GM18861 (cell line): ENCODE results near the gene EPHA10.

Source experiments
- ATAC-seq: cut with Tn5 transposase; IDR thresholded peaks from one replicate; pipeline ENCODE4 v1.9.1; 2021; ENCODE audit not compliant: unreplicated experiment

EPHA10 gene

DNA sequence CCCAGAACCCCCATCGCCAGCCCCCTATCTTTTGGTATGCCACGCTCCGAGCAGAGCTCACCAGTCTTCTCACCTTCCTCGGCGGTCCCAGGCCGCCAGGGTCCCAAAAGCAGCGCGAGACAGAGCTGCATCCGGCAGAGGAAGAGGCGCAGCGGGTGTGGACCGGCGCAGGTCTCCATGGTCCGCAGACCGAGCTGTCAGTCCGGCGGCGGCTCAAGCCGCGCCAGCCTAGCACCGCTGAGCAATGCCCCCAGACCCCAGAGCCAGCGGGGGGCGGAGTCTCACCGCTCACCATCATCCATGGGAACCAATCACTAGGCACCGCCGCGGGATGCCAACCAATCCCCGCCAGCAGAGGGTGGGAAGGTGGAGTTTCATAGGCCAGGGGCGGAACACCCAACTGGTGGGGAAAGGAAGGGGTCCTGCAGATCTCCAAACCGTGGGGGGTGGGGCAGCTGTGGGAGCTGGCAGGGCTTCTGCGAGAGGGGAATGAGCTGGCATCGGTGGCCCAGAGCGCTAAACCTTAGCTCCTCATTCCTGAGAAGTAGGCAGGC, at the start of gene EPHA10:
Gene EPHA10 (minus strand): TSS at position 233 of the 554 bp plus-strand sequence. CDS start 54 bp downstream, at position 179.
- ATAC-seq, result no peak

DNA sequence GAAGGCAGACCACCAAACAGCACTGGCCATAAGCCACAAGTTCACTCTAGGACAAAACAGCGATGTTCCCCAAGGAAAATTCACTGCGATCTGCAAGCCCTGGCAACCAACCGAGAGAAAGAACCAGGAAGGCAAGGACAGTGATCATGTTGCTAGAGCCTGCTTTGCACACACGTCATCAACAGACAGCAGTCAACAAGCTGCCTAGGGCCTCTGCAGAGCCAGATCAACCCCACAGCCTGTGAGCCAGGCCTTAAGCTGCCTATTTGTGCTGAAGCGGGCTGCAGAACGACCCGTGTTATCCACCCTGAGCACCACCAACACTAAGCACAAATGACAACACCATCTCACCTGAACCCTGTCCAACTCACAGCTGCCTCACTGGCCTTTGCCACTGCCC, 49.3 kb upstream of the EPHA10 start:
- no peak for ATAC-seq

DNA sequence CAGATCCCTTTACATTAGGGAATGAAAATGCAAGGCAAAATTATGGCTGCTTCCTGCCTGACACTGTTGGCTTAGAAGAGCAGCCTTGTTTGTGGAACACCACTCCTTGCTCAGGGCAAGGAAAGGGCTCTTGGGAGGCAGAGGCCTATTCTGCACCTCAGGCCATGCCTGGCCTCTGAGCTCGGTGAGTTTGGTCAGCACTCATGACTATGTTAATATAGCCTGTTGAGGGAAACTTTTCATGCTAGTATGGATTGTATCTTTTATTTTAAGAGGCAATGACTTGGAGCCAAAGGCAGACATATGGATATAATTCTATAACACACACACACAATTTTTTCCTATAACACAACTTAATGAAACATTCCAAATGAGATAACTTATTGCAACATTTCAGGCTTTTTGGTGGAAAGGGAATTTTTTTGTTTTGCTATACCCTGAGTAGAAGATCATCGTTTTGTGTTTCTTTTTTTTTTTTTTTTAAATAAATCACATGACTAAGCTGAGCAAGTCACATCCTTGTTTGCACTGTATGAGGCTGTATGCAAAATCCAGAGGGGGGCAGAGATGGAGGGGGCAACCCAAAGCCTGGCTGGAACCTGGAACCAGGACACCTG, 48.7 kb upstream of the EPHA10 start:
- no peak for ATAC-seq

DNA sequence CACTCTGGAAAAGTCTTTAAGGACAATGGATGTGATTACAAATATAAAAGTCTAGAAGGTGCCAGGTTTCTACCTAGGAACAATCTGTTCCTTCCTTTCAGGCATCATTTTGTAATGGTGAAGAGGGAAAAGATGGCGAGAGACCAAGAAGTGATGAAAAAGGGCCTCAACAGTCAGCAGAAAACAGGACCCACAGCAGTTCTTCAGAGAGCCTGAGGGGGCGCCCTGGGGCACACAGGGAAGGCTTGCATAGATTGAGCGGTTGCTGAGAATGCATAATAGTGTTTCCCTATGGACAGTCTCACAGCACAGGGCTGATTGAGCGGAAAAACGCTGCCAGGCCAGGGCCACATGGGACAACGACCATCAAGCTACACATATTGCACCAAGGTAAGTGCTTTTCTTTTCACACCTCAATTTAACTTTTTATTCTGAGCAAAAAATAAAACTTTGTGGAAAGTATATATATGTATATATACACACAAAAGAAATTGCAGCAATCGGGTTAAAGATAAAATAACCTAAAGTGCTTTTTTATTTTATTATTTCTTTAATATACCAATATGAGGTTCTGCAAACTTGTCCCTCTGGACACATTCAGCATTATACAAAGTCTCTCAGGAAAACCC, 46.2 kb upstream of the EPHA10 start:
- no peak for ATAC-seq

- no peak for ATAC-seq
Measured at GRCh38 chr1:37809942-37810341, 45.0 kb upstream of the EPHA10 start.

GRCh38 chr1:37808369-37809319, 43.7 kb upstream of the EPHA10 start:
- peak; percentile 17 for ATAC-seq

DNA sequence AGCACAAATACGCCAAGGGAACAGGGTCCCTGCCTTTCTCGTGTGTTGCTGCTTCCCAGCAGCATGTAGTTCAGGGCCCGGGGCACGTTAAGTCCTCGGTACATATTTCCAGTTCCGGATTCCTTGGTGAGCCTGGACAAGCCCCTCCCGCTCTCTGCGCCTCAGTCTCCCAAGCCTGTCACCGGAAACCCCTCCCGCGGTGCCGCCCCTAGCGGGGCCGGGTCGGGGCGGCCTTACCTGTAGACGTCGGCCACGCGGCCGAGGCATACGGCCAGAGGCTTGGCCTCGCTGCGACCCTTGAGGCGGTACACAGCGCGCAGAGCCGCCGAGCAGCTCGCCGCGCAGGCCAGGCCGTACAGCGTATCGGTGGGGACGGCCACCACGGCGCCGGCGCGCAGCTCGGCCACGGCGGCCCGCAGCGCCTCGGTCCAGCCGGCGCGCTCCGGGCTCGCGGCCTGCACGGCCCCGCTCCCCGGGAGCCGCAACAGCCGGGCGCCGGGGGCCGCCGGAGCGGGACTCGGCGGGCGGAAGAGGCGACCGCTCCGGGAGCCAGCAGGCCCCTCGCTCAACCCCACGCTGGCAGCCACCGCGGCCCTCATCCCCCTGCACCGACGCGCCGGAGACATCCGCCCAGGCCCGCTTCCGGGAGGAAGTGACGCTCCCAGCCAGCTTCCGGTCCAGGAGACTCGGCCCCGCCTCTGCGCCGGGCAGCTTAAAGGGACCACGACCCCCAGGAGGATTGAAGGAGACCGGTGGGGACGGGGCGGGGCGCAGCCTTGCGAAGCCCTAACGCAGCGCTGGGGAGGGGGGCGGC, 42.8 kb upstream of the EPHA10 start, which contains the start of the genes C1orf122 and YRDC:
Gene C1orf122 (plus strand): TSS at position 236 of the 814 bp plus-strand sequence. CDS start 615 bp downstream, outside the sequence.
Gene YRDC (minus strand): TSS at position 654 of the 814 bp plus-strand sequence. CDS start 28 bp downstream, at position 626.
- ATAC-seq, result peak; percentile 63

- no peak for ATAC-seq
Measured at GRCh38 chr1:37807220-37807554, 42.3 kb upstream of the EPHA10 start.

GRCh38 chr1:37802439-37802838, 37.5 kb upstream of the EPHA10 start:
- ATAC-seq, result no peak

DNA sequence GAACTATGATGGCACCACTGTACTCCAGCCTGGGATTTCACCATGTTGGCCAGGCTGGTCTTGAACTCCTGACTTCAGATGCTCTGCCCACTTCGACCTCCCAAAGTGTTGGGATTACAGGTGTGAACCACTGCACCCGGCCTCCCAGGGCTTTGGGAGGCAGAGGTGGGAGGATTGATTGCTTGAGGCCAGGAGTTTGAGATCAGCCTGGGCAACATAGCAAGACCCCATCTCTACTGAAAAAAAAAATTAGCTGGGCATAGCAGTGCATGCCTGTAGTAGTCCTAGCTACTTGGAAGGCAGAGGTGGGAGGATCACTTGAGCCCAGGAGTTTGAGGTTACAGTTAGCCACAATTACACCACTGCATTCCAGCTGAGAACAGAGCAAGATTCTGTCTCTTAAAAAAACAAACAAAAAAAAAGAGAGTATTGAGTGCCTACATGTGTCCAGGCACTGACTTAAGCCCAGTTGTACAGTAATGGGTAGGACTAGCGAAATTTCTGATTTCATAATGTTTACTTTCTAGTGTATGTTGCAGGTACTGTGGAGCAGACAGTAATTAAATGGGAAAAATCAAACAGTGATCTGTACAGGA, 32.9 kb upstream of the EPHA10 start:
- ATAC-seq, result no peak

GRCh38 chr1:37795340-37796125, 30.6 kb upstream of the EPHA10 start:
- ATAC-seq, result no peak

DNA sequence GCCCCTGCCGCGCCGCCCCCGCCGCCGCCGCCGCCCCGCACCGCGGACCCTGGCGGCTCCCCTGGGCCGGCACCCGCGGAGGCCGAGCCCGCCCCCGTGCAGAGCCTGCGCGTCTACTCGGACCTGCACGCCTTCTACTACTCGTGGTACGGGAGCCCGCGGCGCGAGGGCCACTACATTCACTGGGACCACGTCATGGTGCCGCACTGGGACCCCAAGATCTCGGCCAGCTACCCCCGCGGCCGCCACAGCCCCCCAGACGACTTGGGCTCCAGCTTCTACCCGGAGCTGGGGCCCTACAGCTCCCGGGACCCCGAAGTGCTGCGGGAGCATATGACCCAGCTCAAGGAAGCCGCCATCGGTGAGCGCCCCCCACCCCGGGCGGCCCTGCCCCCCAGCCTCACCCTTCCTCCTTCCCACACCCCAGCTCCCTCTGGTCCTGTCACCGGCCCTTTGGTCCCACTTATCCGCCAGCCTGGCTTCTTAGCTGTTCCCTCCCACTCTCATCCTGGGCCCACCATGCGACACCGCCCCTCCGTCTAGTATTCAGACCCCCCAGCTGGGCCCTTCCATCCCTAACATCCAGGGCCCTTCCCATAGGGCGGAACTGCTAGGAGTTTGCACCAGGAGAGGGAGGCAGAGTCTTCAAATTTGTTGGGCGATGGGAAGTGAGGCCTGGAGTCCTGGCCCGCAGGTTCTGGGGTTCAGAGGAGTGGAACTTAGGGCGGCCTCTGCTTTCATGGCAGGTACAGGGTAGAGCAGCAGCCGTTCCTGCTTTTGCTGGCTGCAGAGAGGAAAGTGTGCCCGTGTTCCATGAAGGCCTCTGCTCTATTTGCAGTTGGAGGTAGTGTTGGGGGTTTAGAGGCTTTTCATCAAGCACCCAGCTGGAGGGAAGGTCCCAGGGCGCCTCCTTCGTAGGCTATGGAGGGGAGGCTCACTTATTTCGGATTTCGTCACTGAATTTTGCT, 29.7 kb upstream of the EPHA10 start:
- ATAC-seq, result no peak

DNA sequence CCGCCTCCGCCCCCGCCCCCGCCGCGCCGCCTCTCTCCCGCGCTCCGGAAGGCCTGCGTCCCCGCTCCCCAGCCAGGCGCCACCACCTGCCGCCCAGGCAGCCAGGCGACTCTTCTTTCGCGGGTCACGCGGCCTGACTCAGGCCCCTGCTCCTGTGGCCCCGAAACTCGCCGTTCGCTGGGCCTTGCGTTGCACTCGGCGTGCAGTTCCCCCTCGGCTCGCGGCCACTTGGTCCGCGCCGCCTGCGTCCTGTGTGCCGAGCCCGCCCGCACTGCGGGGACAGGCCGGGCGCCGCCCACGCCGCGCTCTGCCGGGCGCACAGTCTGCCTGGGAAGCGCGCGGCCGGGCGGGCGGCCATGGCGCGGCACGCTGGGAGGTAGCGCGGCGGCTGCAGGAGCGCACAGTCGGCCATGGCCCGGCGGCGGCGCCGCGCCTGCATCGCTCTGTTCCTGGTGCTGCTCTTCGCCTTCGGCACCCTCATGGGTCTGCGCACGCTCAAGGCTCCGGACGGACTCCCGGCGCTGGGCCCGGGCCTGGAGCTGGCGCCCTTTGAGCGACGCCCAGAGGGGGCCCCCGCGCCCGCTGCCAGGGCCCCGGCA, 29.0 kb upstream of the EPHA10 start, which contains the start of gene MANEAL:
Gene MANEAL (plus strand): TSS at position 75 of the 599 bp plus-strand sequence. CDS start 336 bp downstream, at position 411.
- ATAC-seq, result no peak

DNA sequence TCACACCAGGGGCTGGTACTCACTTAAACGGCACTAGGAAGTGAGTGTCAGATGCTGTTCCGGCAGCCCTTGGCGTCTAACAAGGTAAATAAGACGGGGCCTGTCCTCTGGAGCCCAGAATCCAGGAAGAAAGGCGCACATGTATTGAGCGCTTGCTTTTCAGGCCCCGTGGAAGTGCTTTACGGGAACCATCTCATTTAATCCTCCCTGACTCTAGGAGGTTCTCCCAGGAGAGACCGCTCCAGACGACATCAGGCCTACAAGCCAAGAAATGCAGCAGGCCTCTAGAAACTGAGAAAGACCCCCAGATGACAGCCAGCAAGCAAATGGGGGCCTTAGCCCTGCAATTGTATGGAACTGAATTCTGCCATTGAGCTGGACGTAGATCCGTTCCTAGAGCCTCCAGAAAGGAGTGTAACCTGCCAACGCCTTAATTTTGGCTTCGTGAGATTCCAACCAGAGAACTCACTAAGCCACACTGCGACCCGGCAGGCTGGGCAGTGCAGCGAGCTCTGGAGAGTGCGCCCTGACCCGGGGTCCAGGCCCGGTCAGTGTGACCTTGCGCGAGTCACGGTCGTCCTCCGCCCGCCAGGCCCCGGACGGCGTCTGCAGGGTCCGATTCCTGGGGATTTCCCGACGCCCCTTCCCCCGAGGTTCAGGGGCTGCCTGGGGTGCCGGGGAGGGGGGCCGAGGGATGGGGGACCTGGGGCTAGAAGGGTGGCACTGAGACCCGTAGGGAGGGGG, 28.2 kb upstream of the EPHA10 start:
- ATAC-seq, result no peak

DNA sequence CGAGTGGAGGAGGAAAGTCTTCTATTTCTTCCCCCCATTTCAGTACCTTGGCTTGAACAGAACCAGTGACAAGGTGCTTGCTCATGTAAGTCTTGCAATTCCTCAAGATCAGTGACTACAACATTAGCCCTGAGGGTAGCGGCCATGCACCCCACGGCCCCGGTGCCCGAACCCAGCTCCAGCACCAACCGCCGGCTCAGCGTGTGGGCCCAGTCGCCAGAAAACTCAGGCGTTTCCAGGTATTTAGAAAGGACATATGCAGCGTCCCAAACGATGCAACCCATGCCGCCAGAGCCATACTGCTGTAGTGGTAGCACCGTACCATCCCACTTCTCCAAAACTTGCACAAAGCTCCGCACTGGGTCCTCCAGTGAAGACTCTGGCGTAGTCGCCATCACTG, 17.6 kb upstream of the EPHA10 start:
- no peak for ATAC-seq

- no peak for ATAC-seq
Measured at GRCh38 chr1:37778654-37779053, 13.7 kb upstream of the EPHA10 start.

GRCh38 chr1:37776946-37777516, 12.1 kb upstream of the EPHA10 start:
- no peak for ATAC-seq
